Astrocyte (in vitro differentiated cells and primary cell): ENCODE data around the gene LAMB4.

Source experiments
- EZH2 ChIP-seq: IDR thresholded peaks from 2 replicates; pipeline ENCODE4 v1.6.1; 2012; ENCODE audit warnings: mild to moderate bottlenecking, low read length, inconsistent platforms; ENCODE audit not compliant: insufficient read depth
- TF ChIP-seq, protein P1 (sequence below): IDR thresholded peaks from 2 replicates; pipeline ENCODE4 v1.5.1; 2011; ENCODE audit warnings: low read depth, mild to moderate bottlenecking, inconsistent platforms, low read length, moderate library complexity; ENCODE audit not compliant: insufficient read depth

DNA sequence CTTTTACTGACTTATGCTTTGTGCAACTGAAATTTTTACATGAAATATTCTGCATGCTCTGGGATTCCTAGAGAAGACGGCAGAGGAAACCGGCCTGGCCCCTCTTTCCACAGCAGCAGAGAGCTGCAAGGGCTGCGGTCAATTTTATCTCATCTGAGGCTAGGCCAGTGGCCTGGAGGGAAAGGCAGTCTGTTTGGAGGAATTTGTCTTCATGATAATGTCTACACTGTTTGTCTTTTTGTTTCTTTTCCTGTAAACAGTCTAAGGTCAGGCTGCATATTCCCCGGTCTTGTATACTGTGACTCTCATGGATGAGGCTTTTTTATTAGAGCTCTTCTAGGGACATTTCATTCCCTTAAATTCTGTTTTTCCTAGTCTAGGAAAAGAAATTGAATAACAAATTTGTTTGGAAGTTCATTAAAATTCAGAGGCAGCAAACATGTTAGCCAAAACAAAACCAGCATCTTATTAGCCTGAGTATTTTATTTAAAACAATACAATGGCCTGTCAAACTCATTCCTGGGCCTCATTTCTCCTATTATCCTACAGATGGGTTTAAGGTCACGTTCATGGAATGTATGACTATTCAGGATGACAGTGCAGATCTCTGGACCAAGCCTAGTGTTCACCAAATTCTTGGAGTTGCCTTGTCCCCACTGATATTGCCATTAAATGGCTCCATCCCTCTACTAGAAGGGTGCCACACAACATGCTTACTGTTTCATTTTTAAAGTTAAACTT is 26.4 kb downstream of the LAMB4 start:
- TF ChIP-seq, protein P1, sequence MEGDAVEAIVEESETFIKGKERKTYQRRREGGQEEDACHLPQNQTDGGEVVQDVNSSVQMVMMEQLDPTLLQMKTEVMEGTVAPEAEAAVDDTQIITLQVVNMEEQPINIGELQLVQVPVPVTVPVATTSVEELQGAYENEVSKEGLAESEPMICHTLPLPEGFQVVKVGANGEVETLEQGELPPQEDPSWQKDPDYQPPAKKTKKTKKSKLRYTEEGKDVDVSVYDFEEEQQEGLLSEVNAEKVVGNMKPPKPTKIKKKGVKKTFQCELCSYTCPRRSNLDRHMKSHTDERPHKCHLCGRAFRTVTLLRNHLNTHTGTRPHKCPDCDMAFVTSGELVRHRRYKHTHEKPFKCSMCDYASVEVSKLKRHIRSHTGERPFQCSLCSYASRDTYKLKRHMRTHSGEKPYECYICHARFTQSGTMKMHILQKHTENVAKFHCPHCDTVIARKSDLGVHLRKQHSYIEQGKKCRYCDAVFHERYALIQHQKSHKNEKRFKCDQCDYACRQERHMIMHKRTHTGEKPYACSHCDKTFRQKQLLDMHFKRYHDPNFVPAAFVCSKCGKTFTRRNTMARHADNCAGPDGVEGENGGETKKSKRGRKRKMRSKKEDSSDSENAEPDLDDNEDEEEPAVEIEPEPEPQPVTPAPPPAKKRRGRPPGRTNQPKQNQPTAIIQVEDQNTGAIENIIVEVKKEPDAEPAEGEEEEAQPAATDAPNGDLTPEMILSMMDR: no peak
- no peak for TF ChIP-seq EZH2
